Stomach (tissue), 9 donors: ENCODE measurements around the gene RSPH9. TPM values are rescaled to one million over a fixed set of nuclear protein-coding genes. Genes with fewer than 3 reads are reported as not detected.
A peak's percentile ranks its signal among the peaks of the same experiment; 100 is the strongest.
"Not testable (repeated sequence)": the region's sequence is repeated elsewhere in the genome, so short reads cannot be mapped to it uniquely, and the experiment has no call there.

ENCODE experiments used
- DNase-seq, 2 donors: peaks; one replicate each; pipeline versions ENCODE4 v3.0.0 to v3.0.0-alpha.2; 2013 to 2019
- H3K27ac ChIP-seq, 5 donors: fragments of 200-600 bp in 4 of 5; sonication (generic) in 4 of 5; one replicate each; pipeline ENCODE4 v1.5.1; 2013 to 2019; ENCODE audit warnings: mild to moderate bottlenecking in 1 of 5, moderate library complexity in 1 of 5
- H3K27me3 ChIP-seq, 3 donors: fragments of 200-600 bp; sonication (generic); one replicate each; pipeline ENCODE4 v1.5.1; 2017 to 2019; ENCODE audit warnings: mixed run types in 1 of 3
- H3K36me3 ChIP-seq, 4 donors: fragments of 200-600 bp; sonication (generic); 1 replicate in 3 of 4; 2 replicates in 1 of 4; pipeline ENCODE4 v1.5.1; 2016 to 2019
- H3K4me1 ChIP-seq, 4 donors: fragments of 200-600 bp; sonication (generic); one replicate each; pipeline ENCODE4 v1.5.1; 2016 to 2019
- H3K4me3 ChIP-seq, 4 donors: fragments of 200-600 bp; sonication (generic) in 3 of 4; one replicate each; pipeline ENCODE4 v1.5.1; 2016 to 2019; ENCODE audit warnings: mild to moderate bottlenecking in 1 of 4
- H3K9me3 ChIP-seq, 4 donors: fragments of 200-600 bp; sonication (generic); one replicate each; pipeline ENCODE4 v1.5.1; 2016 to 2019
- EP300 ChIP-seq: sonication (generic); formaldehyde crosslinking; IDR thresholded peaks from one replicate; pipeline ENCODE4 v1.6.1; 2017; ENCODE audit warnings: antibody characterized with exemption
- POLR2A ChIP-seq, 4 donors: fragments of 450-650 bp; IDR thresholded peaks; one replicate each; pipeline ENCODE4 v1.6.1; 2016; ENCODE audit warnings: antibody characterized with exemption in 4 of 4, control low read depth in 2 of 4, mild to moderate bottlenecking in 1 of 4, moderate library complexity in 1 of 4
- POLR2AphosphoS5 ChIP-seq, 3 donors: sonication (generic); formaldehyde crosslinking; IDR thresholded peaks; one replicate each; pipeline ENCODE4 v1.6.1; 2016; ENCODE audit warnings: antibody characterized with exemption in 3 of 3
- WGBS, 5 donors: extraction: QIAGEN DNeasy Blood & Tissue Kit in 3 of 5; methylation state at CpG; one replicate each; pipeline versions ENCODE4 v1.1.5 to v1.1.7; 2013 to 2018; 5-methylcytosine and 5-hydroxymethylcytosine counted together
- intact Hi-C: fragments of 100-400 bp; cut with DNase I; formaldehyde crosslinking; loops from one replicate; pipeline ENCODE4 v1.15.1; 2023; ENCODE audit warnings: low total_unique reads
- polyA plus RNA-seq, 3 donors: library from polyadenylated mRNA; stranded (reverse); fragments of 200-250 nt; gene quantifications; one replicate each; pipeline ENCODE4 v1.2.3, GENCODE V29; 2013
- total RNA-seq, 5 donors: library from RNA; depleted of rRNA; stranded (reverse); fragments of >200 nt; gene quantifications; one replicate each; pipeline versions ENCODE4 v1.1.0 to v1.2.3, GENCODE V29; 2014 to 2016
- TF ChIP-seq, protein P1 (sequence below), 7 experiments: fragments of 450-650 bp in 4 of 7; fragments of 200-600 bp in 3 of 7; sonication (generic) in 3 of 7; IDR thresholded peaks; one replicate each; pipeline ENCODE4 v1.5.1; 2016 to 2019; ENCODE audit warnings: antibody characterized with exemption in 7 of 7, control low read depth in 2 of 7, mild to moderate bottlenecking in 1 of 7
- donor health status: healthy with polysubstance abuse.
- donor health status: Bipolar disorder and iron deficiency.
- donor health status: healthy.

Gene RSPH9
- total and polyA plus RNA-seq, 8 donors, result 0.18 to 0.92 (median 0.42) TPM; not detected in 4

DNA sequence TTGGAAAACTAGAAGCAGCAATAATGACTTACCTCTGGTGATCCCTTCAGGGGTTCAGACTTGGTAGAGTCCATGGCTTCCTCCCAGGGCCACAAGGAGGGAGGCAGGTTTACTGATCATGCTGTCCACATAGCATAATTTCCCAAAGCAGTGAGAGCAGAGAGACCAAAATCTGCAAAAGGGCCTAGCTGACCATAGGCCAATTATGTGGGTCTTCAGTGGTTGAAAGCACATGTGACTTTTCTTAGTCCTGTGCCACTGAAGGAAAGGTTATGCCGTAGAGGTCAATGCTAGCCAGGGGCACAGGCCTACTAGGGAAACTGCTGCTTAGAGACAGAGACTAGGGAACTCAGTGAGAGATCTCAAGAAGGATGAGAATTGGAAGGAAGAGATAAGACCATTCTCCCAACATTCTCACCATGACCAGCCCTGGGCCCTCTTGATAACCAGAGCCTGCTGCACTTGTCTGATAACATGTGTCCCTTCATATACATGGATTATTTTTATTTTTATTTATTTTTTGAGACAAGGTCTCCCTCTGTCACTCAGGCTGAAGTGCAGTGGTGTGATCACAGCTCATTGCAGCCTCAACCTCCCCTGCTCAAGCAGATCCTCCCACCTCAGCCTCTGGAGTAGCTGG is 13.7 kb upstream of the RSPH9 start:
- Histone ChIP-seq H3K27ac (peak overlapping the region in 3 of 5 donors; percentile 96 to 99 (median 98)), H3K4me1 (peaks cover 22 to 46% (median 37%) of the 10 kb centered on the region in 4 donors), H3K4me3 (no peak overlapping the region), H3K27me3 (no peaks in the 10 kb centered on the region), H3K9me3 (no peaks in the 10 kb centered on the region), H3K36me3 (peaks cover 1 to 6% (median 3%) of the 10 kb centered on the region in 4 donors)
- TF ChIP-seq POLR2A (IDR thresholded peaks at IDR 0.05) (no peak), EP300 (no peak), POLR2AphosphoS5 (IDR thresholded peaks at IDR 0.05) (no peak)
- TF ChIP-seq, protein P1, sequence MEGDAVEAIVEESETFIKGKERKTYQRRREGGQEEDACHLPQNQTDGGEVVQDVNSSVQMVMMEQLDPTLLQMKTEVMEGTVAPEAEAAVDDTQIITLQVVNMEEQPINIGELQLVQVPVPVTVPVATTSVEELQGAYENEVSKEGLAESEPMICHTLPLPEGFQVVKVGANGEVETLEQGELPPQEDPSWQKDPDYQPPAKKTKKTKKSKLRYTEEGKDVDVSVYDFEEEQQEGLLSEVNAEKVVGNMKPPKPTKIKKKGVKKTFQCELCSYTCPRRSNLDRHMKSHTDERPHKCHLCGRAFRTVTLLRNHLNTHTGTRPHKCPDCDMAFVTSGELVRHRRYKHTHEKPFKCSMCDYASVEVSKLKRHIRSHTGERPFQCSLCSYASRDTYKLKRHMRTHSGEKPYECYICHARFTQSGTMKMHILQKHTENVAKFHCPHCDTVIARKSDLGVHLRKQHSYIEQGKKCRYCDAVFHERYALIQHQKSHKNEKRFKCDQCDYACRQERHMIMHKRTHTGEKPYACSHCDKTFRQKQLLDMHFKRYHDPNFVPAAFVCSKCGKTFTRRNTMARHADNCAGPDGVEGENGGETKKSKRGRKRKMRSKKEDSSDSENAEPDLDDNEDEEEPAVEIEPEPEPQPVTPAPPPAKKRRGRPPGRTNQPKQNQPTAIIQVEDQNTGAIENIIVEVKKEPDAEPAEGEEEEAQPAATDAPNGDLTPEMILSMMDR (IDR thresholded peaks at IDR 0.05), result no peak
- 74 to 100% (median 82%) methylated on average over 1 of the region's 1 CpG for whole genome bisulfite sequencing, 5 donors
- intact Hi-C loops, result no loop called here
- no peak for DNase-seq

DNA sequence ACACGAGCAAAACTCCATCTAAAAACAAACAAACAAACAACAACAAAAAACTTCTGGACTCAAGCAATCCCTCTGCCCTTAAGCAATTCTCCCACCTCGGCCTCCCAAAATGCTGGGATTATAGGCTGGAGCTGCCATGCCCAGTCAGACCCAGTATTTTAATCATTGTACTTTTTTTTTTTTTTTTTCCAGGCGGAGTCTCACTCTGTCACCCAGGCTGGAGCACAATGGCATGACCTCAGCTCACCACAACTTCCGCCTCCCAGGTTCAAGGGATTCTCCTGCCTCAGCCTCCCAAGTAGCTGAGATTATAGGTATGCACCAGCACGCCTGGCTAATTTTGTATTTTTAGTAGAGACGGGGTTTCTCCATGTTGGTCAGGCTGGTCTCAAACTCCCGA is 11.8 kb upstream of the RSPH9 start:
- H3K27ac ChIP-seq, intact Hi-C loops, DNase-seq, H3K4me3 ChIP-seq, H3K27me3 ChIP-seq, H3K36me3 ChIP-seq, H3K9me3 ChIP-seq: not testable (repeated sequence)
- H3K4me1 ChIP-seq, result peaks cover 26 to 45% (median 39%) of the 10 kb centered on the region in 4 donors
- WGBS, 5 donors, result 85 to 92% (median 90%) methylated on average over 7 of the region's 7 CpGs

DNA sequence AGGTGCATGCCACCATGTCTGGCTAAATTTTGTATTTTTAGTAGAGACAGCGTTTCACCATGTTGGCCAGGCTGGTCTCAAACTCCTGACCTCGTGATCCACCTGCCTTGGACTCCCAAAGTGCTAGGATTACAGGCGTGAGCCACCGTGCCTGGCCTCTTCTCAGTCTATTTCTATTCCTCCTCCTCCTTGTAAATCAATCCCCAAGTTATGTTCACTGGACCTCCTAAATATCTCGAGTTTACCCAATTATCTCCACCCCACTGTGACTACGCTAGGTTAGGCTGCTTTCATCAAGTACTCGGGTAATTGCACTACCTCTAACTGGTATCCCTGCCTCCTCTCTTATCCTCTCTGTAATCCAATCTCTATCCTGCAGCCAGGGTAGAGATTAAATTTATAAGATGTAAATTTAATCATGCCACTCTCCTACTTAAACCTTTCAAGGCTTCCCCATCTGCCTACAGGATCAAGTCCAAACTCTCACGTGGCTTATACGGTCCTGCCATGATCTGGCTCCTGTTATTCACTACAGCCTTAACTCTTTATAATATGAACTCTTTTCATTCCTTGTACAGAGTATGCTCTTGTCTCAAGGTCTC is 10.0 kb upstream of the RSPH9 start:
- TF ChIP-seq POLR2AphosphoS5 (IDR thresholded peaks at IDR 0.05) (no peak), EP300 (no peak)
- TF ChIP-seq, protein P1 (IDR thresholded peaks at IDR 0.05), result no peak
- H3K27ac ChIP-seq, result peak overlapping the region in 4 of 5 donors; percentile 88 to 93 (median 89)
- H3K4me1 ChIP-seq, result peaks cover 33 to 57% (median 50%) of the 10 kb centered on the region in 4 donors
- 64 to 73% (median 68%) methylated on average over 9 of the region's 9 CpGs for WGBS, 5 donors
- intact Hi-C loops, result no loop called here
- H3K36me3 ChIP-seq, result peaks cover 7 to 28% (median 24%) of the 10 kb centered on the region in 4 donors
- H3K9me3 ChIP-seq, result no peaks in the 10 kb centered on the region
- DNase-seq, result no peak
- peak overlapping the region in 1 of 4 donors; percentile 71 for H3K4me3 ChIP-seq
- no peaks in the 10 kb centered on the region for H3K27me3 ChIP-seq

DNA sequence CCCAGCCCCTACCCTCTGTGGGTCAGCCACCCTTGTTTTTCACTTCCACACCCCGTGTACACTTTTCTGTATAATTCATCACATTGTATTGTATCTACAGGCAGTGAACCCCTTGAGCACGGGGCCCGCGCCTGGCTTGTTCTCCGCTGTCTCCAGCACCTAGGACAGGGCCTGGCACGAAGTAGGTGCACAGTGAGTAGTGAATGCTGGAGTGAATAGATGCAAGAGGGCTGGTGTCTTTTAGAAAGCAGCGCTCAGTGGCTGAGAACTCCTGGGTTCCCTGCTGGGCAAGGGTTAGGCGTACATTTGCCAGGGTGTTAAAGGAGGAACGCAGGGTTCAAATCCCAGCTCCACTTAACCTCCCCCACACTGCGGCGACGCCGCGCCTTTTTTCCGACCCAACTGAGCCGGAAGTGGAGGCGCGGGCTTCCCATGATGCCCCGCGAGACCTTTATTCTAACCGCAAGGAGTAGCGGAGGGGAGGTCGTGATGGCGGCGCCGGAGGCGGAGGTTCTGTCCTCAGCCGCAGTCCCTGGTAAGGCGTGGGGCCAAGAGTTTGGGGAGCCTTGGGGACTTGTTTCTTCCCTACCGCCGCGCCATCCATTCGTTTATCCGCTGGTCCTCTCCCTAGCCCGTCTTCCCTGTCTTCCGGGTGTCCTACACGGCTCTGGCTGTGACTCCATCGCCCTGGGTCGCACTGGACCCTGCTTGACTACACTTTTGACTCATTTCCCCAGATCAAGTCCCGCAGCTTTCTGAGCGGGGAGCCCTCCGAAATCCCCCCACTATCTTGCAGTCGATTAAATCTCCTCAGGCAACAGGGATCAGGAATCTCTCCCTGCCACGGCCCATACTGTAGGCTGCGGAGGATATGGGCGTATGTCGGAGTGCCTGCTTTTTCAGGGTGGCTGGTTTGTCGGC is 9.2 kb upstream of the RSPH9 start, which contains the start of gene MAD2L1BP:
Gene MAD2L1BP (plus strand): TSS at position 454 of the 921 bp plus-strand sequence. CDS start 36 bp downstream, at position 490.
- Histone ChIP-seq H3K27ac (peak within 1 kb of the TSS; percentile 87 to 93 (median 88)), H3K36me3 (peaks cover 15 to 36% (median 32%) of the 10 kb centered on the region in 4 donors), H3K4me1 (peaks cover 28 to 56% (median 47%) of the 10 kb centered on the region in 4 donors), H3K4me3 (peak within 1 kb of the TSS; percentile 64 to 91 (median 74)), H3K27me3 (no peaks in the 10 kb centered on the region), H3K9me3 (no peaks in the 10 kb centered on the region)
- intact Hi-C loops, result no loop called here
- peak; percentile 89 to 95 for DNase-seq
- WGBS, 5 donors, result 3 to 5% (median 4%) methylated on average over 44 to 48 of the region's 48 CpGs
- TF ChIP-seq POLR2A (IDR thresholded peaks at IDR 0.05) (peak in 1 of 4 donors; percentile 54), POLR2AphosphoS5 (IDR thresholded peaks at IDR 0.05) (peak; percentile 86 to 97 (median 94)), EP300 (no peak)

DNA sequence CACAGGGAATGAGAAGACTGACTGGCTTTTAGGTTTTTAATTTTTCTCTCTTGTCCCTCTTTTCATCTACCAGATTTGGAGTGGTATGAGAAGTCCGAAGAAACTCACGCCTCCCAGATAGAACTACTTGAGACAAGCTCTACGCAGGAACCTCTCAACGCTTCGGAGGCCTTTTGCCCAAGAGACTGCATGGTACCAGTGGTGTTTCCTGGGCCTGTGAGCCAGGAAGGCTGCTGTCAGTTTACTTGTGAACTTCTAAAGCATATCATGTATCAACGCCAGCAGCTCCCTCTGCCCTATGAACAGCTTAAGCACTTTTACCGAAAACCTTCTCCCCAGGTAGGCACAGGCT is 8.6 kb upstream of the RSPH9 start:
- WGBS, 5 donors, result 4 to 10% (median 7%) methylated on average over 7 of the region's 7 CpGs
- peaks cover 28 to 51% (median 45%) of the 10 kb centered on the region in 4 donors for H3K4me1 ChIP-seq
- H3K36me3 ChIP-seq, result peaks cover 20 to 43% (median 39%) of the 10 kb centered on the region in 4 donors
- peak overlapping the region; percentile 64 to 91 (median 74) for H3K4me3 ChIP-seq
- TF ChIP-seq, protein P1 (IDR thresholded peaks at IDR 0.05), result no peak
- TF ChIP-seq EP300 (no peak), POLR2AphosphoS5 (IDR thresholded peaks at IDR 0.05) (no peak), POLR2A (IDR thresholded peaks at IDR 0.05) (no peak)
- H3K9me3 ChIP-seq, result no peaks in the 10 kb centered on the region
- intact Hi-C loops, result no loop called here
- H3K27ac ChIP-seq, result peak overlapping the region; percentile 87 to 93 (median 88)
- no peaks in the 10 kb centered on the region for H3K27me3 ChIP-seq
- peak in 1 of 2 donors; percentile 44 for DNase-seq
